Brain microvascular endothelial cell (primary cell): ENCODE measurements around the gene DKK3.

Source experiments
- DNase-seq: peaks from one replicate; pipeline ENCODE4 v3.0.0-alpha.2; 2020
- H3K27ac ChIP-seq: fragments of 250-450 bp; sonication (Bioruptor Pico); 2 replicates; pipeline ENCODE4 v1.5.1; 2020; ENCODE audit warnings: mild to moderate bottlenecking, moderate library complexity
- H3K27me3 ChIP-seq: fragments of 250-450 bp; sonication (Bioruptor Pico); replicated peaks from 2 replicates; pipeline ENCODE4 v1.5.1; 2020; ENCODE audit warnings: mild to moderate bottlenecking
- H3K36me3 ChIP-seq: fragments of 250-450 bp; sonication (Bioruptor Pico); replicated peaks from 2 replicates; pipeline ENCODE4 v1.5.1; 2020; ENCODE audit warnings: mild to moderate bottlenecking
- H3K4me3 ChIP-seq: 2 replicates; pipeline ENCODE4 v1.5.1; 2011; ENCODE audit warnings: low read depth, mild to moderate bottlenecking, control low read depth, low read length, moderate library complexity
- CTCF ChIP-seq: IDR thresholded peaks from 2 replicates; pipeline ENCODE4 v1.5.1; 2011; ENCODE audit warnings: low read depth, mild to moderate bottlenecking, moderate library complexity, low read length, control low read depth, inconsistent platforms; ENCODE audit errors: missing control alignments
- in situ Hi-C: cut with HindIII; loops from 2 replicates; pipeline ENCODE4 v1.10.0; 2017; ENCODE audit warnings: low sequenced_read_pairs, low pct_ligation_motif_present

The DKK3 gene

GRCh38 chr11:11940551-11940950 is 67.9 kb downstream of the DKK3 start:
- Histone ChIP-seq H3K27me3 (no peaks in the 10 kb centered on the region), H3K27ac (no peak overlapping the region), H3K4me3 (no peak overlapping the region), H3K36me3 (peaks cover 24% of the 10 kb centered on the region)
- DNase-seq = no peak
- in situ Hi-C loops = no loop called here
- TF ChIP-seq CTCF = no peak

GRCh38 chr11:11937957-11938356 is 70.5 kb downstream of the DKK3 start:
- in situ Hi-C loops = no loop called here
- TF ChIP-seq CTCF = no peak
- no peak overlapping the region for H3K27ac ChIP-seq
- no peak for DNase-seq
- no peaks in the 10 kb centered on the region for H3K27me3 ChIP-seq
- peaks cover 29% of the 10 kb centered on the region for H3K36me3 ChIP-seq
- no peak overlapping the region for H3K4me3 ChIP-seq

GRCh38 chr11:11937433-11937832 is 71.0 kb downstream of the DKK3 start:
- no peak for DNase-seq
- in situ Hi-C loops = no loop called here
- Histone ChIP-seq H3K4me3 (no peak overlapping the region), H3K36me3 (peaks cover 24% of the 10 kb centered on the region), H3K27me3 (no peaks in the 10 kb centered on the region), H3K27ac (no peak overlapping the region)
- TF ChIP-seq CTCF = no peak

GRCh38 chr11:11935536-11935935 is 72.9 kb downstream of the DKK3 start:
- H3K36me3 ChIP-seq = peaks cover 20% of the 10 kb centered on the region
- in situ Hi-C loops = no loop called here
- no peaks in the 10 kb centered on the region for H3K27me3 ChIP-seq
- no peak overlapping the region for H3K27ac ChIP-seq
- no peak for TF ChIP-seq CTCF
- DNase-seq = no peak
- H3K4me3 ChIP-seq = no peak overlapping the region

GRCh38 chr11:11931461-11932055 is 76.9 kb downstream of the DKK3 start:
- in situ Hi-C loops = no loop called here
- no peak overlapping the region for H3K27ac ChIP-seq
- peak; percentile 55 for TF ChIP-seq CTCF
- no peak overlapping the region for H3K4me3 ChIP-seq
- peak; percentile 56 for DNase-seq
- peaks cover 9% of the 10 kb centered on the region for H3K36me3 ChIP-seq
- no peaks in the 10 kb centered on the region for H3K27me3 ChIP-seq

- no peak for TF ChIP-seq CTCF
- no peak overlapping the region for H3K27ac ChIP-seq
- H3K36me3 ChIP-seq = peaks cover 9% of the 10 kb centered on the region
- no peak overlapping the region for H3K4me3 ChIP-seq
- in situ Hi-C loops = no loop called here
- DNase-seq = no peak
- no peaks in the 10 kb centered on the region for H3K27me3 ChIP-seq
Observed at GRCh38 chr11:11929920-11930319, 78.5 kb downstream of the DKK3 start.
